Cardiac muscle cell (in vitro differentiated cells and primary cell): Measurements from ENCODE around the gene FOXJ2. TPM values are rescaled to one million over a fixed set of nuclear protein-coding genes. Genes with fewer than 3 reads are reported as not detected.
A peak's percentile ranks its signal among the peaks of the same experiment; 100 is the strongest.
"Not testable (repeated sequence)": the region's sequence is repeated elsewhere in the genome, so short reads cannot be mapped to it uniquely, and the experiment has no call there.

Experiments
- DNase-seq, 2 donors: peaks; one replicate each; pipeline versions ENCODE4 v3.0.0 to v3.0.0-alpha.2; 2010 to 2017; ENCODE audit warnings: low read depth in 1 of 2, low spot score in 1 of 2
- H3K27ac ChIP-seq: fragments of 200-600 bp; sonication (generic); 2 replicates; pipeline ENCODE4 v1.5.1; 2016
- H3K27me3 ChIP-seq: fragments of 200-600 bp; sonication (generic); 2 replicates; pipeline ENCODE4 v1.6.0; 2016; ENCODE audit warnings: control low read depth
- H3K36me3 ChIP-seq: fragments of 200-600 bp; sonication (generic); 2 replicates; pipeline ENCODE4 v1.5.1; 2016; ENCODE audit warnings: control low read depth
- H3K4me1 ChIP-seq: fragments of 200-600 bp; sonication (generic); 2 replicates; pipeline ENCODE4 v1.8.1; 2017; ENCODE audit warnings: low read depth, mild to moderate bottlenecking, mixed run types
- H3K4me3 ChIP-seq: fragments of 200-600 bp; sonication (generic); 2 replicates; pipeline ENCODE4 v1.5.1; 2016; ENCODE audit warnings: mild to moderate bottlenecking
- H3K9me3 ChIP-seq: fragments of 200-600 bp; sonication (generic); 2 replicates; pipeline ENCODE4 v1.5.1; 2017; ENCODE audit warnings: low read depth, mild to moderate bottlenecking, control low read depth
- polyA plus RNA-seq: library from polyadenylated mRNA; unstranded; fragments of >200 nt; fragmentation: Nextera tagmentation; extraction: Ambion mirVana; gene quantifications from 2 replicates; pipeline ENCODE4 v1.2.1, GENCODE V29; 2016
- total RNA-seq: library from RNA; depleted of rRNA; stranded (reverse); fragments of >200 nt; gene quantifications from 2 replicates; pipeline ENCODE4 v1.2.3, GENCODE V29; 2016
- TF ChIP-seq, protein P1 (sequence below): IDR thresholded peaks from 2 replicates; pipeline ENCODE4 v1.5.1; 2012; ENCODE audit warnings: low read depth, mild to moderate bottlenecking, low read length

The FOXJ2 gene
- total and polyA plus RNA-seq, 2 experiments from 2014 or later, result 24.1 to 26.6 TPM

DNA sequence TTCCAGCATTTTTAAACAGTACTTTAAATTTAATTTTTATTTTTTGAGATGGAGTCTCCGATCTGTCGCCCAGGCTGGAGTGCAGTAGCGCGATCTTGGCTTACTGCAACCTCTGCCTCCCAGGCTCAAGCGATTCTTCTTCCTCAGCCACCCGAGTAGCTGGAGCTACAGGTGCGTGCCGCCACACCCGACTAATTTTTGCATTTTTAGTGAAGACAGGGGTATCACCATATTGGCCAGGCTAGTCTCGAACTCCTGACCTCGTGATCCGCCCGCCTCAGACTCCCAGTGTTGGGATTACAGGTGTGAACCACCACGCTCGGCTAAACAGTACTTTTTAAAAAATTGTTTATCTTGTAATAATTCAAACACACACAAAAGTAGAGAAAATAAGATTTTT lies 4.2 kb upstream of the FOXJ2 start:
- DNase-seq, result no peak
- H3K4me1 ChIP-seq, result no peaks in the 10 kb centered on the region
- no peak overlapping the region for H3K27ac ChIP-seq
- no peak overlapping the region for H3K4me3 ChIP-seq
- TF ChIP-seq, protein P1, sequence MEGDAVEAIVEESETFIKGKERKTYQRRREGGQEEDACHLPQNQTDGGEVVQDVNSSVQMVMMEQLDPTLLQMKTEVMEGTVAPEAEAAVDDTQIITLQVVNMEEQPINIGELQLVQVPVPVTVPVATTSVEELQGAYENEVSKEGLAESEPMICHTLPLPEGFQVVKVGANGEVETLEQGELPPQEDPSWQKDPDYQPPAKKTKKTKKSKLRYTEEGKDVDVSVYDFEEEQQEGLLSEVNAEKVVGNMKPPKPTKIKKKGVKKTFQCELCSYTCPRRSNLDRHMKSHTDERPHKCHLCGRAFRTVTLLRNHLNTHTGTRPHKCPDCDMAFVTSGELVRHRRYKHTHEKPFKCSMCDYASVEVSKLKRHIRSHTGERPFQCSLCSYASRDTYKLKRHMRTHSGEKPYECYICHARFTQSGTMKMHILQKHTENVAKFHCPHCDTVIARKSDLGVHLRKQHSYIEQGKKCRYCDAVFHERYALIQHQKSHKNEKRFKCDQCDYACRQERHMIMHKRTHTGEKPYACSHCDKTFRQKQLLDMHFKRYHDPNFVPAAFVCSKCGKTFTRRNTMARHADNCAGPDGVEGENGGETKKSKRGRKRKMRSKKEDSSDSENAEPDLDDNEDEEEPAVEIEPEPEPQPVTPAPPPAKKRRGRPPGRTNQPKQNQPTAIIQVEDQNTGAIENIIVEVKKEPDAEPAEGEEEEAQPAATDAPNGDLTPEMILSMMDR, result no peak
- no peaks in the 10 kb centered on the region for H3K27me3 ChIP-seq
- H3K9me3 ChIP-seq, result no peaks in the 10 kb centered on the region
- H3K36me3 ChIP-seq, result no peaks in the 10 kb centered on the region

DNA sequence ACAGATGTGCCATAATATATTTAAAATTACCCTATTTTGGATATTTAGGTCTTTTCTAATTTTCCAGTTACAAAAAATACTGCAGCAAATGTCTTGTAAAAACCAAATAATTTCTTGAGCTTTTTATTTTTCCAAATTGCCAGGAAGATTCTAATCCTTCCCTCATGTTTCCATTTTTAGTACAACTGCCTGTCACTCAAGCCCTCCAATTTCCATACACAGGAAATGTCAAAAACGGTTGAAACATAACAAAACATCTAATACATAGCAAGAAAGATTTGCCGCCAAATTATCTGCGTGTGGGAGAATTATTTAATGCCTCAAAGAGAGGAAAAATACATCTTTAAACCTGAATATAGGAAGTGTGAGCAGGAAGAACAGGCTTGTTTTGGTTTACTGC lies 2.3 kb upstream of the FOXJ2 start:
- H3K36me3 ChIP-seq, result no peaks in the 10 kb centered on the region
- H3K27me3 ChIP-seq, result no peaks in the 10 kb centered on the region
- DNase-seq, result no peak
- no peaks in the 10 kb centered on the region for H3K9me3 ChIP-seq
- H3K27ac ChIP-seq, result no peak overlapping the region
- H3K4me1 ChIP-seq, result peaks cover 17% of the 10 kb centered on the region
- H3K4me3 ChIP-seq, result no peak overlapping the region
- TF ChIP-seq, protein P1, result no peak

DNA sequence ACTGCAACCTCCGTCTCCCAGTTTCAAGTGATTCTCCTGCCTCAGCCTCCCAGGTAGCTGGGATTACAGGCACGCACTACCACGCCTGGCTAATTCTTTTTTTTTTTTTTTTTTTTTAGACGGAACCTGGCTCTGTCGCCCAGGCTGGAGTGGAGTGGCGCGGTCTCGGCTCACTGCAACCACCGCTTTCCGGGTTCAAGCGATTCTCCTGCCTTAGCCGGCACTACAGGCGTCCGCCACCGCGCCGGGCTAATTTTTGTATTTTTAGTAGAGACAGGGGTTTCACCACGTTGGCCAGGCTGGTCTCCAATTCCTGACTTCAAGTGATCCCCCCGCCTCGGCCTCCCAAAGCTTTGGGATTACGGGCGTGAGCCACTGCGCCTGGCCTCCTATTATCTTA lies 1.5 kb upstream of the FOXJ2 start:
- not testable (repeated sequence) for H3K27me3 ChIP-seq, H3K4me3 ChIP-seq, H3K36me3 ChIP-seq, H3K27ac ChIP-seq, H3K9me3 ChIP-seq, DNase-seq
- peaks cover 25% of the 10 kb centered on the region for H3K4me1 ChIP-seq

DNA sequence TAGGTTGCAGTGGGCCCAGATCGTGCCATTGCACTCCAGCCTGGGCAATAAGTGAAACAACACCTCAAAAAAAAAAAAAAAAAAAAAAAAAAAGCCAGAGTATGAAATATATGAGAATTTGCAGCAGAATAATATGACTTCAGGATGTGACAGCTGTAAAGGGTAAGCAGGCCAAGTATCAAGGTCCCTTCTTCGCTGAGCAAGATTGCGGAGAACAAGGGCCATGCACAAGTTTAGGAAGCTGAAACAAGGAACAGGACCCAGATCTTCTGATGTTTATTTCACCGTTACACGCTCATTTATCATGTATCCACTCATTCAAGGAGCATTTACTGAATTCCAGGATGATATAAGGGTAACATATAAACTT lies 659 bp upstream of the FOXJ2 start:
- Histone ChIP-seq H3K4me1 (peaks cover 34% of the 10 kb centered on the region), H3K27me3 (no peaks in the 10 kb centered on the region), H3K4me3 (peak overlapping the region; percentile 90), H3K36me3 (no peaks in the 10 kb centered on the region), H3K9me3 (no peaks in the 10 kb centered on the region), H3K27ac (peak overlapping the region; percentile 96)
- no peak for DNase-seq
- TF ChIP-seq, protein P1, result no peak

DNA sequence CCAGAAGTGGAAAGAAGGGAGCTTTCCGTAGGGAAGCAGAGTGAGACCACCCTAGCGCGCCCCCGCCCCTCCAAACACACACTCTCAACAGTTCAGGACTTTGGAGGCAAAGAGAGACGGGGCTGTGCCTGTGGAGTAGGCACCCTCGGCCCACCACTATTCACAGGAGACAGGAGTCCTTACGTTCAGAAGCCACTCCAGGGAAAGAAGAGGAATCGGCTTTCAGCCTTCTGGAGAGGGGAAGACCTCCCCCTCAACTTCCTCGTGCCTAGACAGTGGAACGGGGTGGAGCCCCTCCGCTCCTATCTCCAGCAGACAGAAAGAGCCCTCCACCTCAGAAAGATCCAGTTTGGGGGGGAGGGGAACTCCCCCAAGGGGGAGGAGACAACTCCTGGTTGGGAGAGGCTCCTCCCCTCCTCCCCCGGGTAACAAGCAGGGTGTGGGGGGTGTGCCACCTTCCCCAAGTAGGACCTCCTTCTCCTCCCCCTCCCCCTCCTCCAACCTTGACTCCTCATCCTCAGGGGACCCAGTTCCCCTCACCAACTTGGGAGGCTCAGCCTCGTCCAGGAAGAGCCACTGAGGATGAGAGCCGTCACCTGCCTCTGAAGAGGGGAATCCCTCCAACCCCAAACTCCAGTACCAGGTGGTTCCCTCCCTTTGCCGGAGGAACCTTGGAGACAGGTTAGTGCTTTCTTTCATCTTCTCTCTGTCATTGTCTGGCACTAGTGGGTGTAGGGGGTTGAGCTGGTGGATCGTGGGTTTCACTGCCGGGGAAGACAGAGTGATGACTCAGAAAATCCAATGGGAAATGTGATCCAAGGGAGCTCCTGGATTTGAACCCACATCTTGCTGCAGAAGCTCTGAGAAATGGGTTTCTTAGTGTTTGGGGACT lies 883 bp downstream of the FOXJ2 start:
- no peaks in the 10 kb centered on the region for H3K27me3 ChIP-seq
- peak overlapping the region; percentile 90 for H3K4me3 ChIP-seq
- peak; percentile 40 to 65 for DNase-seq
- H3K27ac ChIP-seq, result peak overlapping the region; percentile 96
- TF ChIP-seq, protein P1, result no peak
- H3K9me3 ChIP-seq, result no peaks in the 10 kb centered on the region
- peaks cover 49% of the 10 kb centered on the region for H3K4me1 ChIP-seq
- H3K36me3 ChIP-seq, result no peaks in the 10 kb centered on the region

DNA sequence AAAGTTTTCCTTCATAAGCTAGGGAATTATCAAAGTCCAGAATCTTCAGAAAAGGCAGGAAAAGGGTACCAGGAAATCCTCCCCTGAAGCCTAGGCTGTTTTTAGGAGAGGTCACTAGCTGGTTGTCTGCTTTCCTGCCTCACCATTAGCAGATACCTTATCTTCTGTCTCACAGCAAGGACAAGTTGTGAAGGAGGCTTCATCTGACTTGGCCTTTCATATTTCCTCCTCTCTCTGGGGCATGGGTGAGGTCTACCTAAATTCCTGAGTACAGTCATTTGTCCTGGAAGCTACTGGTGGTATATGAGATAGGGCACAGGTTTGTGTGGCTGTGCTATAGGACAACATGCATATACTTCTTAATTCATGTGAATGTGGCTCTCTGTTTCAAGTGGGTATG lies 2.3 kb downstream of the FOXJ2 start:
- peaks cover 57% of the 10 kb centered on the region for H3K4me1 ChIP-seq

More for the DNA sequence above, 2.3 kb downstream of the FOXJ2 start:
- no peak for DNase-seq
- Histone ChIP-seq H3K27me3 (no peaks in the 10 kb centered on the region), H3K4me3 (peak overlapping the region; percentile 90), H3K9me3 (no peaks in the 10 kb centered on the region), H3K36me3 (no peaks in the 10 kb centered on the region), H3K27ac (peak overlapping the region; percentile 96)
- TF ChIP-seq, protein P1, result no peak
